ENCODE measurements around the gene ARIH1.

The ARIH1 gene

GRCh38 chr15:72562878-72563277, 88.7 kb downstream of the ARIH1 start:
- H3K27ac ChIP-seq, result no peak overlapping the region
- TF ChIP-seq ZFX (IDR thresholded peaks at IDR 0.05) (no peak), CTCF (conservative IDR thresholded peaks at IDR 0.05) (no peak)

GRCh38 chr15:72564091-72564490, 90.0 kb downstream of the ARIH1 start:
- H3K27ac ChIP-seq, result no peak overlapping the region
- no peak for TF ChIP-seq ZFX (IDR thresholded peaks at IDR 0.05)
- no peak for TF ChIP-seq CTCF (conservative IDR thresholded peaks at IDR 0.05)

- no peak overlapping the region for H3K27ac ChIP-seq
- TF ChIP-seq ZFX (IDR thresholded peaks at IDR 0.05) (no peak), CTCF (conservative IDR thresholded peaks at IDR 0.05) (no peak)
Measured at GRCh38 chr15:72566973-72567372, 92.8 kb downstream of the ARIH1 start.

GRCh38 chr15:72570059-72570458, 95.9 kb downstream of the ARIH1 start:
- no peak overlapping the region for H3K27ac ChIP-seq
- no peak for TF ChIP-seq CTCF (conservative IDR thresholded peaks at IDR 0.05)
- no peak for TF ChIP-seq ZFX (IDR thresholded peaks at IDR 0.05)

GRCh38 chr15:72579814-72580213, 105.7 kb downstream of the ARIH1 start:
- H3K27ac ChIP-seq, result no peak overlapping the region
- no peak for TF ChIP-seq CTCF (conservative IDR thresholded peaks at IDR 0.05)
- TF ChIP-seq ZFX (IDR thresholded peaks at IDR 0.05), result no peak

- TF ChIP-seq ZFX (IDR thresholded peaks at IDR 0.05), result no peak
- TF ChIP-seq CTCF (conservative IDR thresholded peaks at IDR 0.05), result no peak
- H3K27ac ChIP-seq, result no peak overlapping the region
Measured at GRCh38 chr15:72584006-72584405, 109.9 kb downstream of the ARIH1 start.

- no peak overlapping the region for H3K27ac ChIP-seq
- TF ChIP-seq ZFX (IDR thresholded peaks at IDR 0.05) (no peak), CTCF (conservative IDR thresholded peaks at IDR 0.05) (no peak)
Measured at GRCh38 chr15:72585025-72585424, 110.9 kb downstream of the ARIH1 start.

Data from C4-2B (cell line).